Stimulated activated CD8-positive, alpha-beta memory T cell treated with anti-CD3 and anti-CD28 coated beads, Interleukin-15, amount 100 ng/mL, for 1 hour (primary cell): Measurements from ENCODE around the gene HOXA3.

Experiments used
- DNase-seq: peaks from one replicate; pipeline ENCODE4 v3.0.0-alpha.2; 2020; ENCODE audit warnings: low read depth

The HOXA3 gene

GRCh38 chr7:27091105-27091504 lies 61.3 kb downstream of the HOXA3 start:
- DNase-seq, result no peak

- no peak for DNase-seq
Measured at GRCh38 chr7:27088002-27088922, 64.1 kb downstream of the HOXA3 start.

GRCh38 chr7:27083646-27084045 lies 68.7 kb downstream of the HOXA3 start:
- no peak for DNase-seq

- no peak for DNase-seq
Measured at GRCh38 chr7:27082171-27082570, 70.2 kb downstream of the HOXA3 start.

GRCh38 chr7:27080844-27081436 lies 71.4 kb downstream of the HOXA3 start:
- DNase-seq, result no peak

- DNase-seq, result no peak
Measured at GRCh38 chr7:27079234-27079975, 73.0 kb downstream of the HOXA3 start.

GRCh38 chr7:27078616-27079233 lies 73.7 kb downstream of the HOXA3 start:
- DNase-seq, result no peak

GRCh38 chr7:27073076-27073475 lies 79.3 kb downstream of the HOXA3 start:
- DNase-seq, result no peak

GRCh38 chr7:27071622-27072390 lies 80.6 kb downstream of the HOXA3 start:
- DNase-seq, result no peak

GRCh38 chr7:27068259-27068658 lies 84.1 kb downstream of the HOXA3 start:
- DNase-seq, result no peak

- no peak for DNase-seq
Measured at GRCh38 chr7:27066148-27066547, 86.2 kb downstream of the HOXA3 start.

- DNase-seq, result no peak
Measured at GRCh38 chr7:27065709-27066108, 86.7 kb downstream of the HOXA3 start.

- DNase-seq, result no peak
Measured at GRCh38 chr7:27064661-27065060, 87.7 kb downstream of the HOXA3 start.

GRCh38 chr7:27064159-27064558 lies 88.2 kb downstream of the HOXA3 start:
- no peak for DNase-seq

- DNase-seq, result no peak
Measured at GRCh38 chr7:27062946-27063345, 89.4 kb downstream of the HOXA3 start.
